Mucosa of rectum (tissue), 2 donors: ENCODE measurements around the gene TRAF3IP1.
"Not testable (repeated sequence)": the region's sequence is repeated elsewhere in the genome, so short reads cannot be mapped to it uniquely, and the experiment has no call there.

Experiments
- H3K27ac ChIP-seq, 2 donors: one replicate each; pipeline ENCODE4 v1.7.0; 2013; ENCODE audit warnings: inconsistent platforms in 2 of 2, low read depth in 2 of 2, low read length in 2 of 2
- H3K27me3 ChIP-seq, 2 donors: one replicate each; pipeline ENCODE4 v1.7.0; 2013; ENCODE audit warnings: low read length in 2 of 2; ENCODE audit not compliant: control insufficient read depth in 2 of 2, insufficient read depth in 2 of 2
- H3K36me3 ChIP-seq, 2 donors: one replicate each; pipeline ENCODE4 v1.7.0; 2013; ENCODE audit warnings: low read length in 2 of 2; ENCODE audit not compliant: control insufficient read depth in 2 of 2, insufficient read depth in 2 of 2
- H3K4me1 ChIP-seq, 2 donors: one replicate each; pipeline ENCODE4 v1.7.0; 2013; ENCODE audit warnings: low read length in 2 of 2, mild to moderate bottlenecking in 1 of 2; ENCODE audit not compliant: control insufficient read depth in 2 of 2, insufficient read depth in 2 of 2
- H3K4me3 ChIP-seq, 2 donors: one replicate each; pipeline ENCODE4 v1.7.0; 2013; ENCODE audit warnings: low read length in 2 of 2
- H3K9ac ChIP-seq, 2 donors: one replicate each; pipeline ENCODE4 v1.7.0; 2013; ENCODE audit warnings: low read length in 2 of 2, low read depth in 1 of 2, mild to moderate bottlenecking in 1 of 2
- H3K9me3 ChIP-seq, 2 donors: one replicate each; pipeline ENCODE4 v1.7.0; 2013; ENCODE audit warnings: low read length in 2 of 2; ENCODE audit not compliant: control insufficient read depth in 2 of 2
- donor health status: healthy.
- donor health status: Normal muscosa, but diverticular disease.

The TRAF3IP1 gene

DNA sequence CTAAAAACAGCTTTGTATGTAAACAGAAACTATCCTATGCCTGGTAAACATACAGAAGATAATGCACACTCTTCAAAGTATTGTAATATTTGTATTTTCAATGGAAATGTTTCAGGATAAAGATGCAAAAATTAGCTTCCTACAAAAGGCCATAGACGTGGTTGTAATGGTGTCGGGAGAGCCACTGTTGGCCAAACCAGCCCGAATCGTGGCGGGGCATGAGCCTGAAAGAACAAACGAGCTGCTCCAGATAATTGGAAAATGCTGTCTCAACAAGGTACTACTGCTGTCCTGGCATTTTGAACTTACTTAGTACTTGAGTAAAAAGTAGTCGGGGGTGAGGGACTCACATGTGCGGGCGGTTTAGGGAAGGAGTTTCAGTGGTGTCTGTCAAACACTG lies 5.4 kb downstream of the TRAF3IP1 start:
- Histone ChIP-seq H3K27ac (no peak overlapping the region), H3K27me3 (no peaks in the 10 kb centered on the region), H3K4me3 (no peak overlapping the region), H3K36me3 (peaks cover 9 to 24% of the 10 kb centered on the region in 2 donors), H3K9ac (no peak overlapping the region), H3K4me1 (peaks cover 6 to 8% of the 10 kb centered on the region in 2 donors), H3K9me3 (no peaks in the 10 kb centered on the region)

GRCh38 chr2:238326801-238327365 lies 6.6 kb downstream of the TRAF3IP1 start:
- Histone ChIP-seq H3K9me3 (no peaks in the 10 kb centered on the region), H3K27me3 (no peaks in the 10 kb centered on the region), H3K4me3 (no peak overlapping the region), H3K36me3 (peaks cover 9 to 24% of the 10 kb centered on the region in 2 donors), H3K9ac (no peak overlapping the region), H3K4me1 (no peaks in the 10 kb centered on the region), H3K27ac (no peak overlapping the region)

GRCh38 chr2:238327751-238328150 lies 7.4 kb downstream of the TRAF3IP1 start:
- Histone ChIP-seq H3K4me1 (no peaks in the 10 kb centered on the region), H3K4me3 (no peak overlapping the region), H3K36me3 (peaks cover 9 to 24% of the 10 kb centered on the region in 2 donors), H3K9ac (no peak overlapping the region), H3K27ac (no peak overlapping the region), H3K27me3 (no peaks in the 10 kb centered on the region), H3K9me3 (no peaks in the 10 kb centered on the region)

DNA sequence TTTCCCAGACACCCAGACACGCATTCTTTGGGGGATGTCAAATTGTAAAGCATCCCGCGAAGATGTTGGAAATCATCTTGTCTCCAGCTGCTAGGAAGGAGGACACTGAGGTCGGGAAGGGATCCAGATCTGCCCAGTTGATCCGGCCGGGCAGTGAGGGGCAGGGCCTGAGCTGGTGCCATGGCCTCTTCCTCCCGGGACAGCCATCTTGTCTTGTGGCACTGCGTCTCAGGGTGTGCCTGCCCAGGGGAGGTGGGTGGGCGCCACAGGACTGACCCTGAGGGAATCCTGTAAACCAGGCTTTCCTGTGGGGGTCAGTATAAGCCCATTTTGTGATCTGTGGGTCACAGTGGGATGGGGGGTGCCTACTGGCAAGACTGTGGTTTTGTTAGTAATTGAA lies 10.1 kb downstream of the TRAF3IP1 start:
- no peak overlapping the region for H3K4me3 ChIP-seq
- H3K9ac ChIP-seq = no peak overlapping the region
- H3K27ac ChIP-seq = no peak overlapping the region
- H3K36me3 ChIP-seq = peaks cover 12 to 25% of the 10 kb centered on the region in 2 donors
- H3K9me3 ChIP-seq = no peaks in the 10 kb centered on the region
- no peaks in the 10 kb centered on the region for H3K27me3 ChIP-seq
- no peaks in the 10 kb centered on the region for H3K4me1 ChIP-seq

DNA sequence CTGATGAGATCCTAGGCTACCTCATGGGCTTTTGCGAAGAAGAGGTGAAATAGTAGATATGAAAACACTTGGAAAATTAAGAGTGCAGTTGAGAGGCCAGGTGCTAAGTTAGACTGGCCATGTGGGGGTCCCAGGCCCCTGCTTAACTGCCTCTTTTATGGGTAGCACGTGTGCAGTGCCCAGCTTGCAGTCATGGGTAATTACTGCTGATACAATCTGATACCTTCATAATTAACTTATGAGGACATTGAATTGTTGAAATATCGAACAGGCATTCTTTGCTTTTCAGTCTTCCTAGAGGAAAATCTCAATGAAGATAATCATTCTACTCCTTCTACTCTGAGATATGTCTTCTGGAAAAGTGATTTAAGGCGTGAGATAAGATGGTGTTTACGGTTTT lies 11.6 kb downstream of the TRAF3IP1 start:
- no peak overlapping the region for H3K4me3 ChIP-seq
- no peaks in the 10 kb centered on the region for H3K9me3 ChIP-seq
- H3K27ac ChIP-seq = no peak overlapping the region
- H3K9ac ChIP-seq = no peak overlapping the region
- H3K36me3 ChIP-seq = peaks cover 12 to 20% of the 10 kb centered on the region in 2 donors
- H3K27me3 ChIP-seq = no peaks in the 10 kb centered on the region
- H3K4me1 ChIP-seq = no peaks in the 10 kb centered on the region

GRCh38 chr2:238334885-238335284 lies 14.6 kb downstream of the TRAF3IP1 start:
- Histone ChIP-seq H3K9ac (no peak overlapping the region), H3K27me3 (no peaks in the 10 kb centered on the region), H3K9me3 (no peaks in the 10 kb centered on the region), H3K4me3 (no peak overlapping the region), H3K36me3 (peaks cover 5 to 6% of the 10 kb centered on the region in 2 donors), H3K4me1 (peaks cover 0 to 5% of the 10 kb centered on the region in 2 donors), H3K27ac (no peak overlapping the region)

- not testable (repeated sequence) for H3K4me3 ChIP-seq, H3K4me1 ChIP-seq, H3K9me3 ChIP-seq, H3K36me3 ChIP-seq, H3K27ac ChIP-seq, H3K27me3 ChIP-seq, H3K9ac ChIP-seq
Measured at GRCh38 chr2:238335591-238335990, 15.3 kb downstream of the TRAF3IP1 start.

- H3K36me3 ChIP-seq = peaks cover 3 to 5% of the 10 kb centered on the region in 2 donors
- H3K4me1 ChIP-seq = peaks cover 0 to 5% of the 10 kb centered on the region in 2 donors
- no peak overlapping the region for H3K9ac ChIP-seq
- H3K9me3 ChIP-seq = no peaks in the 10 kb centered on the region
- H3K27me3 ChIP-seq = no peaks in the 10 kb centered on the region
- no peak overlapping the region for H3K27ac ChIP-seq
- H3K4me3 ChIP-seq = no peak overlapping the region
Measured at GRCh38 chr2:238336151-238336550, 15.8 kb downstream of the TRAF3IP1 start.

DNA sequence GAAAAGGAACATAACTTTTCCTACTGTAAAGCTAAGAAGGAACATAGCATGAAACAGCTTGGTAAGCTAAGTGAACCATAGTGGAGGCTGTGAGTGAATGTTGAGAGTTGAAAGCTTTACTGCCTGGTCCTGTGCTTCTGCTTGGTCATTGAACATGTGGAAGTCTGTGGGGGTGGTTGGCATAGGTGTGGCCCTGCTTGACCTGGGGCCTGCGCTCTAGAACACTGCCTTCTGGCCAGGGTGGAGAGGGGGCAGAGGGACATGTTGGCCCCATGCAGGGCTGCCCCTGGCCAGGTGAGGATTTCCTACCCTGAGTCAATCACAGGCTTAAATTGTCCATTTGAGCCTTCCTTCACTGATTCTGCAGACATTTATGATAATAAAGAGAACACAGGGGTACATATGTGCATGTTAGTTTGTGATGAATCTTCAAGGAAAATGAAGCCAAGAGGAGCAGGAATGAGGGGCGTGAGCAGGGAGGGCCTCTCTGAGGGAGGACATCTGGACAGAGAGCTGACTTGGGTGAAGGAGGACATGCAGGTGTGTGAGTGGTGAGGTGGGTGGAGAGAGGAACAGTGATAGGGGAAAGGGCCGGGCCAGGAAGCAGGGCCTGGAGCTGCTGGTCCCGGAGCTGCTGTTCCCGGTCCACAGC lies 16.6 kb downstream of the TRAF3IP1 start:
- peaks cover 3 to 5% of the 10 kb centered on the region in 2 donors for H3K36me3 ChIP-seq
- H3K27me3 ChIP-seq = no peaks in the 10 kb centered on the region
- H3K4me3 ChIP-seq = no peak overlapping the region
- no peaks in the 10 kb centered on the region for H3K9me3 ChIP-seq
- H3K27ac ChIP-seq = no peak overlapping the region
- H3K9ac ChIP-seq = no peak overlapping the region
- H3K4me1 ChIP-seq = peaks cover 0 to 5% of the 10 kb centered on the region in 2 donors

- peaks cover 0 to 5% of the 10 kb centered on the region in 2 donors for H3K4me1 ChIP-seq
- peaks cover 3 to 5% of the 10 kb centered on the region in 2 donors for H3K36me3 ChIP-seq
- H3K27me3 ChIP-seq = no peaks in the 10 kb centered on the region
- H3K9me3 ChIP-seq = no peaks in the 10 kb centered on the region
- no peak overlapping the region for H3K27ac ChIP-seq
- no peak overlapping the region for H3K9ac ChIP-seq
- H3K4me3 ChIP-seq = no peak overlapping the region
Measured at GRCh38 chr2:238337846-238338245, 17.5 kb downstream of the TRAF3IP1 start.
